CD14-positive monocyte (primary cell): ENCODE data around the gene UVRAG. TPM values are rescaled to one million over a fixed set of nuclear protein-coding genes. Genes with fewer than 3 reads are reported as not detected.

Experiments used
- DNase-seq, 3 donors: peaks; one replicate each; pipeline ENCODE4 v3.0.0-alpha.2; 2011 to 2022
- H2AFZ ChIP-seq: 2 replicates; pipeline ENCODE4 v1.6.0; 2012; ENCODE audit warnings: mild to moderate bottlenecking, low read depth, low read length, inconsistent platforms; ENCODE audit not compliant: insufficient read depth, poor library complexity, severe bottlenecking
- H3K27ac ChIP-seq, 2 donors: 1 replicate in 1 of 2; 2 replicates in 1 of 2; pipeline ENCODE4 v1.5.1; 2012 to 2013; ENCODE audit warnings: low read length in 2 of 2, control low read depth in 1 of 2, inconsistent platforms in 1 of 2, low read depth in 1 of 2, mild to moderate bottlenecking in 1 of 2
- H3K27me3 ChIP-seq, 2 donors: one replicate each; pipeline versions ENCODE4 v1.6.0 to v1.6.1; 2011 to 2013; ENCODE audit warnings: low read length in 2 of 2; ENCODE audit not compliant: control insufficient read depth in 2 of 2, insufficient read depth in 2 of 2
- H3K36me3 ChIP-seq, 2 donors: replicated peaks in 1 of 2; 1 replicate in 1 of 2; 2 replicates in 1 of 2; pipeline versions ENCODE4 v1.5.1 to v1.6.1; 2012 to 2013; ENCODE audit warnings: low read length in 2 of 2, control low read depth in 1 of 2, inconsistent platforms in 1 of 2, mild to moderate bottlenecking in 1 of 2; ENCODE audit not compliant: insufficient read depth in 2 of 2, control insufficient read depth in 1 of 2
- H3K4me1 ChIP-seq, 2 donors: 1 replicate in 1 of 2; 2 replicates in 1 of 2; pipeline versions ENCODE4 v1.5.1 to v1.6.1; 2012 to 2013; ENCODE audit warnings: low read length in 2 of 2, control low read depth in 1 of 2, inconsistent platforms in 1 of 2, mild to moderate bottlenecking in 1 of 2, moderate library complexity in 1 of 2; ENCODE audit not compliant: insufficient read depth in 2 of 2, control insufficient read depth in 1 of 2
- H3K4me2 ChIP-seq: replicated peaks from 2 replicates; pipeline ENCODE3; 2012; ENCODE audit warnings: low read length, moderate library complexity, mild to moderate bottlenecking; ENCODE audit not compliant: poor library complexity, severe bottlenecking; ENCODE audit errors: extremely low read depth
- H3K4me3 ChIP-seq, 3 experiments: fragments of 200-600 bp in 1 of 3; sonication (generic) in 1 of 3; replicated peaks in 1 of 3; 1 replicate in 2 of 3; 2 replicates in 1 of 3; pipeline ENCODE4 v1.5.1; 2011 to 2013; ENCODE audit warnings: low read length in 3 of 3, mild to moderate bottlenecking in 3 of 3, control low read depth in 2 of 3, low read depth in 2 of 3, inconsistent platforms in 1 of 3, moderate library complexity in 1 of 3
- H3K79me2 ChIP-seq: 2 replicates; pipeline ENCODE4 v1.6.0; 2012; ENCODE audit warnings: mild to moderate bottlenecking, control low read depth, inconsistent platforms, low read length, moderate library complexity; ENCODE audit not compliant: insufficient read depth
- H3K9ac ChIP-seq: 2 replicates; pipeline ENCODE4 v1.6.0; 2017; ENCODE audit warnings: low read length, mild to moderate bottlenecking; ENCODE audit not compliant: insufficient read depth, poor library complexity, severe bottlenecking
- H3K9me3 ChIP-seq, 2 donors: replicated peaks in 1 of 2; 1 replicate in 1 of 2; 2 replicates in 1 of 2; pipeline versions ENCODE4 v1.5.1 to v1.6.1; 2012 to 2013; ENCODE audit warnings: low read length in 2 of 2, control low read depth in 1 of 2; ENCODE audit not compliant: control insufficient read depth in 1 of 2, insufficient read depth in 1 of 2
- H4K20me1 ChIP-seq: 2 replicates; pipeline ENCODE4 v1.6.0; 2012; ENCODE audit warnings: mild to moderate bottlenecking, low read length, control low read depth, moderate library complexity; ENCODE audit not compliant: insufficient read depth
- H3K27ac Mint-ChIP-seq, 7 donors: one replicate each; pipeline ENCODE4 v1.8.0; 2020; ENCODE audit warnings: mild to moderate bottlenecking in 7 of 7, mixed read lengths in 7 of 7, moderate library complexity in 6 of 7, inconsistent platforms in 2 of 7
- H3K27me3 Mint-ChIP-seq, 3 donors: one replicate each; pipeline ENCODE4 v1.8.0; 2021 to 2022; ENCODE audit warnings: low read depth in 3 of 3, mild to moderate bottlenecking in 3 of 3, mixed read lengths in 3 of 3, moderate library complexity in 3 of 3, inconsistent platforms in 1 of 3
- H3K36me3 Mint-ChIP-seq, 2 donors: one replicate each; pipeline ENCODE4 v1.8.0; 2020; ENCODE audit warnings: mixed read lengths in 2 of 2, inconsistent platforms in 1 of 2, mild to moderate bottlenecking in 1 of 2
- H3K4me1 Mint-ChIP-seq: one replicate; pipeline ENCODE4 v1.8.0; 2020; ENCODE audit warnings: mild to moderate bottlenecking, mixed read lengths
- H3K4me3 Mint-ChIP-seq, 2 donors: one replicate each; pipeline ENCODE4 v1.8.0; 2020; ENCODE audit warnings: mild to moderate bottlenecking in 2 of 2, mixed read lengths in 2 of 2, moderate library complexity in 1 of 2
- H3K9me3 Mint-ChIP-seq, 7 donors: one replicate each; pipeline ENCODE4 v1.8.0; 2020 to 2022; ENCODE audit warnings: mixed read lengths in 7 of 7, mild to moderate bottlenecking in 6 of 7, moderate library complexity in 6 of 7, inconsistent platforms in 2 of 7
- CTCF ChIP-seq: fragments of 200-600 bp; IDR thresholded peaks from one replicate; pipeline ENCODE4 v1.8.0; 2022; ENCODE audit warnings: antibody characterized with exemption, mild to moderate bottlenecking
- WGBS: methylation state at CpG from one replicate; pipeline ENCODE4 v1.1.5; 2013; ENCODE audit warnings: missing lambda C conversion rate; ENCODE audit not compliant: insufficient coverage; 5-methylcytosine and 5-hydroxymethylcytosine counted together
- intact Hi-C, 2 donors: fragments of 100-400 bp; cut with micrococcal nuclease; formaldehyde crosslinking; loops; one replicate each; pipeline versions ENCODE4 v1.15.0 to v1.15.1; 2023
- polyA plus RNA-seq, 3 donors: library from polyadenylated mRNA; depleted of rRNA in 1 of 3; unstranded in 2 of 3; stranded (reverse) in 1 of 3; fragments of 300-500 nt in 2 of 3; fragments of >200 nt in 1 of 3; fragmentation: Illumina TruSeq in 2 of 3; gene quantifications; 1 replicate in 2 of 3; 2 replicates in 1 of 3; pipeline ENCODE4 v1.2.3, GENCODE V29; 2012 to 2021

Gene UVRAG
- polyA plus RNA-seq, 3 donors: 13.7 to 20.5 (median 20.0) TPM

- Histone ChIP-seq H3K4me3 (no peak overlapping the region), H3K27me3 (no peaks in the 10 kb centered on the region), H3K9me3 (no peaks in the 10 kb centered on the region), H4K20me1 (peaks cover 23% of the 10 kb centered on the region), H3K36me3 (peaks cover 3 to 41% of the 10 kb centered on the region in 2 donors), H3K4me1 (no peaks in the 10 kb centered on the region), H2AFZ (no peak overlapping the region), H3K27ac (no peak overlapping the region), H3K79me2 (peaks cover 4% of the 10 kb centered on the region), H3K9ac (no peak overlapping the region), H3K4me2 (no peak overlapping the region)
- H3K36me3 Mint-ChIP-seq: peaks cover 26 to 35% of the 10 kb centered on the region in 2 donors
- H3K4me3 Mint-ChIP-seq: no peak overlapping the region
- no peaks in the 10 kb centered on the region for H3K27me3 Mint-ChIP-seq
- intact Hi-C loops: no loop called here
- H3K4me1 Mint-ChIP-seq: peaks cover 10% of the 10 kb centered on the region
- TF ChIP-seq CTCF: no peak
- no CpG with 5 or more reads among the region's 1 CpG for WGBS
- H3K9me3 Mint-ChIP-seq: no peaks in the 10 kb centered on the region
- H3K27ac Mint-ChIP-seq: peak overlapping the region in 2 of 7 donors; percentile 32 to 34
- no peak for DNase-seq
Observed at GRCh38 chr11:76030968-76031590, 216.1 kb downstream of the UVRAG start.

- no peak for DNase-seq
- intact Hi-C loops: no loop called here
- no peaks in the 10 kb centered on the region for H3K4me1 ChIP-seq
- no peaks in the 10 kb centered on the region for H3K27me3 ChIP-seq
- Mint-ChIP-seq H3K36me3 (peaks cover 25 to 32% of the 10 kb centered on the region in 2 donors), H3K9me3 (peaks cover 0 to 1% (median 0%) of the 10 kb centered on the region in 7 donors), H3K4me3 (no peak overlapping the region), H3K4me1 (peaks cover 3% of the 10 kb centered on the region), H3K27me3 (no peaks in the 10 kb centered on the region), H3K27ac (no peak overlapping the region)
- H4K20me1 ChIP-seq: peaks cover 12% of the 10 kb centered on the region
- H3K79me2 ChIP-seq: peaks cover 4% of the 10 kb centered on the region
- no peak overlapping the region for H3K27ac ChIP-seq
- H3K36me3 ChIP-seq: peaks cover 3 to 26% of the 10 kb centered on the region in 2 donors
- H2AFZ ChIP-seq: no peak overlapping the region
- no peaks in the 10 kb centered on the region for H3K9me3 ChIP-seq
- TF ChIP-seq CTCF: no peak
- no peak overlapping the region for H3K4me3 ChIP-seq
- no peak overlapping the region for H3K9ac ChIP-seq
- H3K4me2 ChIP-seq: no peak overlapping the region
Observed at GRCh38 chr11:76033699-76034098, 218.7 kb downstream of the UVRAG start.
